NOMO-1 (cell line): Measurements from ENCODE around the gene KRTAP12-3.
"Not testable (repeated sequence)": the region's sequence is repeated elsewhere in the genome, so short reads cannot be mapped to it uniquely, and the experiment has no call there.

Experiments
- DNase-seq, 2 experiments: peaks; one replicate each; lab custom pipeline; 2025; ENCODE audit not compliant: unreplicated experiment in 2 of 2; lab: John Stamatoyannopoulos, UW

The KRTAP12-3 gene, protein sequence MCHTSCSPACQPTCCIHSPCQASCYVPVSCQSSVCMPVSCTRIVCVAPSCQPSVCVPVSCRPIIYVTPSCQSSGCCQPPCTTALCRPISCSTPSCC

DNA sequence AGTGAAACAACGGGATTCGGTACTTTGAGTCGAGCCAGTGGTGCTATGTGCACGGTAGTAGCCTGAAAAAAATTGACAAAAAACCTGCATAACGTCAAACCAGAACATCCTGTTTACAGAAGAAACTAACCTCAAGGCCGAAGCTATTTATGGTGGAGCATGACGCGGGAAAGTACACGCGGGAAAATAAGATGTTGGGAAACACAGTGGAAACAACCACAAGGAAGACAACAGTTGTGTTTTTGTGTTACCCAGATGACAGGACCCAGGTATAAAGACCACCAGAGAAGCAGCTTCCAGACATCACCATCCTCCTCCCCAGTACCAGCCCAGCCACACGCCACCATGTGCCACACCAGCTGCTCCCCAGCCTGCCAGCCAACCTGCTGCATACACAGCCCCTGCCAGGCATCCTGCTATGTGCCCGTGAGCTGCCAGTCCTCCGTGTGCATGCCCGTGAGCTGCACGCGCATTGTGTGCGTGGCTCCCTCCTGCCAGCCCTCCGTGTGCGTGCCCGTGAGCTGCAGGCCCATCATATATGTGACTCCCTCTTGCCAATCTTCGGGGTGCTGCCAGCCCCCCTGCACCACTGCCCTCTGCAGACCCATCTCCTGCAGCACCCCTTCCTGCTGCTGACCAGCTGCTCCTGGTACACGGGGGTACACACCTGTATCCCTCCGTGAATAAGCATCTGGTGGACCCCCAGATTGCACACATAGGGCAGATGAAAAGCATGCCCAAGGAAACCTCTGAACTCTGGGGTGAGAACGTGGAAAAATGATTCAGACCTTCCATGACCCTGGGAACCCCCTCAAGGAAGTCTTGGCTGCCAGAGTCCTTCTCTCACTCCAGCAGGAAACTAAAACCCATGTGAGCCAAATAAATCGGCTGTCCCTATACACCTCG, at the start of gene KRTAP12-3:
Gene KRTAP12-3 (plus strand): TSS at position 298 of the 906 bp plus-strand sequence. CDS start 48 bp downstream, at position 346.
- DNase-seq, result no peak

DNA sequence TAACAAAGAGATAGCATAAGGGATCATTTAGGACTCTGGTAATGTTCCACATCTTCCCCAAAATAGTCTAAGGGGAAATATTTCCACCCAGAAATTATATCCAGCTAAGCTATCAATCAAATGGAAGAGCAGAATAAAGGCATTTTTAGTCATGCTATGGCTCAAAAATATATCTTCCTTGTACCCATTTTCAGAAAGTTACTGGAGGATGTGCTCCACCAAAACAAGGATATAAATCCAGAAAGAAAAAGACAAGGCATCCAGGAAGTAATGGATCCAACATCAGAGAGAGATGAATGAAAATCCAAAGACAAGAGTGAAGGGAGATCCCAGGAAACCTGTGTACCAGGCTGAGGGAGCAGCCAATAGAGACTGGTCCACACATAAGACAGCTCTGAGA, 48.5 kb upstream of the KRTAP12-3 start:
- DNase-seq, result no peak

DNA sequence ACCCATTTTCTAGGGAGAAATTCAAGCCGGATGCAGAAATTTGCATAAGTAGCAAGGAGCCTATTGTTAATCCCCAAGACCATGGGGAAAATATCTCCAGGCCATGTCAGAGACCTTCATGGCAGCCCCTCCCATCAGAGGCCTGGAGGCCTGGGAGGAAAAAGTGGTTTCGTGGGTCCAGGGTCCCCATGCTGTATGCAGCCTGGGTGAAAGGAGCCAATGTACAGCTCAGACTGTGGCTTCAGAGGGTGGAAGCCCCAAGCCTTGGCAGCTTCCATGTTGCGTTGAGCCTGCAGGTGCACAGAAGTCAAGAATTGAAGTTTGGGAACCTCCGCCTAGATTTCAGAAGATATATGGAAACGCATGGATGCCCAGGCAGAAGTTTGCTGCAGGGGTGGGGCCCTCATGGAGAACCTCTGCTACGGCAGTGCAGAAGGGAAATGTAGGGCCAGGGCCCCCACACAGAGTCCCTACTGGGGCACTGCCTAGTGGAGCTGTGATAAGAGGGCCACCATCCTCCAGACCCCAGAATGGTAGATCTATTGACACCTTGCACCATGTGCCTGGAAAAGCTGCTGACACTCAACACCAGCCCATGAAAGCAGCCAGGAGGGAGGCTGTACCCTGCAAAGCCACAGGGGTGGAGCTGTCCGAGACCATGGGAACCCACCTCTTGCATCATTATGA, 47.4 kb upstream of the KRTAP12-3 start:
- DNase-seq, result not testable (repeated sequence)

GRCh38 chr21:44611551-44611950, 46.2 kb upstream of the KRTAP12-3 start:
- DNase-seq, result no peak

GRCh38 chr21:44612029-44612486, 45.7 kb upstream of the KRTAP12-3 start, which contains the start of gene KRTAP10-8:
Gene KRTAP10-8, plus strand, starts transcription at chr21:44612079. Its CDS starts 22 bp downstream, at chr21:44612101.
- no peak for DNase-seq

GRCh38 chr21:44612669-44613229, 45.0 kb upstream of the KRTAP12-3 start:
- DNase-seq, result no peak

DNA sequence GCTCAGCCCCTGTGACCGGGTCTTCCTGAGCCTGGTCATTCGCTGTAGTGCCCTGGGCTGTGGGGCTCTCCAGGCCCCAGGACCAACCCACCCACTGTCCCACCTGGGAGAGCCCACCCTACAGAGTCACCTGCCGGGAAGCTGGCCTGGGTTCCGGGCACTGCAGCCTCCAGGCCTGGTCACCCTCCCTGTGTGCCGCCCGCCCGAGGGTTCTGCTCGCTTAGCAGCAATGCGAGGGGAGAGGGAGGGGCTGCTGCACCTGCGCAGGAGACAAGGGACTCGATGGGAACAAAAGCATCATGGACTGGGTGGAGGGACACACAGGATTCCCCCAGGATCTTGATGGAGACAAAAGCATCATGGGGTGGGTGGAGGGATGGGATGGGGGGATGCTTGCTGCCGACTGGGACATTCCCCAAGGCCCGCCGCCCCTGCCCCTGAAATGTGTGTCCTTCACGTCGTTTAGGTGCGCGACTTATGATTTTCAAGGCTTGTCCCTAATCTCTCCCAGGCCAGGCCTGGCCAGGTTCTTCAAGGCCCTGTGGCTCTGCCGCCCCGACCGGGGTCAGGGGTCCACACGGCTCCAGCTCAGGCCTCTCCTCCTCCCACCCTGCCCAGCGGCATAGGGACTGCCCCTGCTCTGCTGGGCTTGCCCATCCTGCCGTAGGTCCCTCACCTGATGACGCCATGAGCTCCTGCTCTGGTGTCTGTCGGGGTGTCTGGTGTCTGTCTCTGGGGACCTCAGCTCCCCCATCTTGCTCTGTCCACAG, 44.2 kb upstream of the KRTAP12-3 start:
- DNase-seq, result no peak

DNA sequence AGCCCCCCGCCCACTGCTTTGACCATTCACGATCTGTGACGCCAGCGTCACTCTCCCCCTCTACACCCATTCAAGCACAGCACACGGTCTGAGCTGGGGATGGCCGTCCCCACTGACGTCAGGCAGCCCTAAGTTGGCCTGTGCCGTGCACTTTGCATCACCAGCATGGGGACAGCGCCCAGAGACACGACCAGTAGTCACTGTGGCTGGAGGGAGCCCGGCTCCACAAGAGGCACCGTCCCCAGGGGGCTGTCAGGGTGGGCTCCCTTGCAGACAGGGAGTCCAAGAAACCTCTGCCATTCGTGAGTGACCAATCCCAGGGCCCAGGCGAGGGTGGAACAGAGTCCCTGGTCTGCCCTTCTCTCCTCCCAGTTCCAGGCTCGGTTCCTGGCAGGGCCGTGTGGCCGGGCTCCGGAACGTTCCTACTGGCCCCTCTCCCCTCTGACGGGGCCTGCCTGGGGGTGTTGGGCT, 43.5 kb upstream of the KRTAP12-3 start:
- no peak for DNase-seq

DNA sequence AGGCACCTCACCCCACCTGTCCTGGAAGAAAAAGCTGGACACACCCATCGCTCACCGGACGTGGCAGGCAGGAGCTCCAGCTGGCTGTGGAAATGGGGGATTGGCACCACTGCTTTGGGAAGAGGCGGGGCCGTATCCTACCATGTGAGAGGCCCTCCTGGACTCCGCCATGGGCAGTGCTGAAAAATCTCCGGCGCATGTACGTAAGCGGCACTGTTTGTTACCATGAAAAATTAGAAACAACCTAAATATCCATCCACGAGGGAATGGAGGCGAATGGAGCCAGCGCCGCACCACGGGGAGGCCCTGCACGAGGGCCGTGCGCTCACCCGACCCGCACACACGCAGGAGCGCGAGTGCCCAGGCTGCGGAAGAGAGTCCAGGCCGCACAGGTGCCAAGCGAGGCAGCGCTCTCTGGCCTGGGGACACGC, 42.8 kb upstream of the KRTAP12-3 start:
- DNase-seq, result no peak

DNA sequence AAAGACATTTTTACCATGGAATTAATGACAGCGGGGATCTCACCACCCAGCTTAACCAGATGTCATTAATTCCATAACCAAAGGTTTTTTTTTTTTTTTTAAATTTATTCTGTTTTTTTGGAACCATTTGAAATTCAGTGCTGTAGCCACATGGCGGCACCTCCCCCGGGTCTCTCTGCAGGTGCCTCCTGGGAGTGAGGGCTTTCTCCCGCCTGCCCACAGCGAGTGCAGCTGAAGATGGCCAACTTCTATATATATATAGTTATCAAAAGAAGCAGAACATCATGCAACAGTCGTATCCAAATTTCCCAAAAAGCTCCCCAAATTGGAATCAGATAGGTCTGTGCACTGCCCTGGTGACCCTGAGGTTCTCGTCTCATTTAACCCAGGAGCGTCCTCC, 42.3 kb upstream of the KRTAP12-3 start:
- DNase-seq, result no peak

DNA sequence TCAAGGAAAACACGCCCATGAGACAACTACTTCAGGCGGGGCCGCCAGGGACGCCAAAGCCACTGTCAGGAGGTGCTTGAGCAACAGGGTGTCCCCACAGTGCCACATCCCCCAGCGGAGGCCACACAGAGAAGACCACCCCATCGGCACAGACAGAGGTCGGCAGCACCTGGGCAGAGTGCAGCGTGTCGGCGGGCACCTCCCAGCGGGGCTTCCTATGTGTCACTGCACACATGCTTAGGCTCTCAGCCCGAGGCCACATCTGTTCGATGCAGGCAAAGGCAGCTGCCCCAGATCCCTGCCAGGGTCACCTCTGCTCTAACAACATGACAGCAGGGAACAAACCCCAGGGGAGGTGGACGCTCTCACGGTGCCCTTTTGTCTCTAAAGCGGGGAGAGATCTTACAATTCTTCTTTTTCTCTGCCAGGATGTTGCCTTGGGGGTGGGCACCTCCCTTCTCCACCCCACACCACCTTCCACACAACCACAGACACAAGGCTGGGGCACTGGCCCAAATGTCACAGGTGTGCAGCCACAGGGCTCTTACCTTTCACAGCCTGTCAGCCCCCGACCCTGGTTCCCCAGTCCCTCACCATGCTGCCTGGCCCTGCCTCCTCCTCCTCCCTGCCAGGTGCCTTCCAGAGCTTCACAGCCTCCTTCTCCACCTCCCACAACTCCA, 41.7 kb upstream of the KRTAP12-3 start:
- no peak for DNase-seq

GRCh38 chr21:44616591-44616926, 41.2 kb upstream of the KRTAP12-3 start:
- no peak for DNase-seq

DNA sequence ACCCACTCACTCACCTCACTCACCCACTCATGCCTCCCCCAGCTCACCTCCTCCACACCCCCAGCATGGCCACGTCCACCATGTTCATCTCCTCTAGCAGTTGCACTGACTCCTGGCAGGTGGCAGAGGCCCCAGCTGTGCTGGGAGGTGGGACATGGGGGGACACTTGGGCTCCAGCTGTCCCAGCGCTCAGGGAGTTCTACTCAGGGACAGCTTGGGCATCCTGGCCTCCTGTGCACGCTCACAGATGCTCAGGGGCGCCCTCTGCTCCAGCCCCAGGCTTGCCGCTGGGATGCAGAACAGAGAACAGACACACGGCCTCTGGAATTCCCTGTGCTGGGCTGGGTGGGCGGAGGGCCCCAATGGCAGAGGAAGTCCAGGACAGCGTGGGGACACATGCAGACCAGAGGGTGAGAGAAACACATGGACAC, 40.6 kb upstream of the KRTAP12-3 start:
- DNase-seq, result no peak

- no peak for DNase-seq
Observed at GRCh38 chr21:44618504-44618903, 39.2 kb upstream of the KRTAP12-3 start.

DNA sequence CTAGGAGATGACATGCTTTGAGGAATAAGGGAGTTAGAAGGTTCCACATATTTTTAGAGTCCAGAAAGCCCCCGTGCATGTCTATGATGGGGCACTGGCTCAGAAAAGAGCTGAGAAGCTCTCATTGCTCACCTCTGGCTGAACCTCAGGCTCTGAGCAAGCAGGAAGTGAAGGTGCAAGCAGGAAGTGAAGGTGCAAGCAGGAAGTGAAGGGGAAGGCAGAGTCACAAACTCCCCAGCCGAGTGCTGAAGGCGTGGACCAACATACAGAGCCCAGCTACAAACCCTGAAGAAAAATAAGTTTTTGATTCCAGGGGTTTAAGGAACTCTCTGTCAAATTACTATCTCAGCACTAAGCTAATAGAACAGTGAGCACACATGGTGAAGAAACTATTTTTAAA, 38.8 kb upstream of the KRTAP12-3 start:
- DNase-seq, result no peak

- no peak for DNase-seq
Observed at GRCh38 chr21:44619886-44620285, 37.8 kb upstream of the KRTAP12-3 start.

- DNase-seq, result no peak
Observed at GRCh38 chr21:44623575-44623974, 34.2 kb upstream of the KRTAP12-3 start.

- DNase-seq, result no peak
Observed at GRCh38 chr21:44625756-44626155, 32.0 kb upstream of the KRTAP12-3 start.

DNA sequence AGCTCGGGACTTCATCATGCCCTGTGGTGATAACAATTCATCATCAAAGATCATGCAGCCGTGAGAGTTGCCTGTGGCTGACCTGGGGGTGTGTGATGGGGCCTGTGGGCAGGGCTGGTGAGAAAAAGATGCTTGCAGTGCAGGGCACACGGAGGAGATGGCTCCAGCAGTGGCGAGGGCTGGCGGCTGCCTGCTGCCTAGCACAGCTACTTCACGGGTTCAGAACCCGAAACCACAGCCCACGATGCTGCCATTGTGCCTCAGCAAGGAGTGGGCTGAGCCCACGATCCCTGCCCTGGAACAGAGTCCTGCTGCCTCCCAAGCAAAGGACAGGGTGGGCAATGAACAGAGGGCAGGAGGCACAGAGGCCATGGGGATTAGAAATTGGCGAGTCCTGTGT, 31.5 kb upstream of the KRTAP12-3 start:
- DNase-seq, result no peak

GRCh38 chr21:44626673-44627143, 31.0 kb upstream of the KRTAP12-3 start, which contains the start of gene KRTAP10-9:
Gene KRTAP10-9, plus strand, starts transcription at chr21:44627093. Its CDS starts 79 bp downstream, at chr21:44627172.
- no peak for DNase-seq
